Neural progenitor cell (in vitro differentiated cells): ENCODE data around the gene PRPH. TPM values are rescaled to one million over a fixed set of nuclear protein-coding genes. Genes with fewer than 3 reads are reported as not detected.

Source experiments
- DNase-seq: peaks from one replicate; pipeline ENCODE4 v3.0.0-alpha.2; 2016; ENCODE audit warnings: low spot score
- H2AFZ ChIP-seq: fragments of 200-600 bp; sonication (generic); replicated peaks from 2 replicates; pipeline ENCODE4 v1.6.1; 2016; ENCODE audit warnings: antibody characterized with exemption
- H3F3A ChIP-seq: fragments of 200-600 bp; sonication (generic); 2 replicates; pipeline ENCODE4 v1.6.1; 2016; ENCODE audit warnings: antibody characterized with exemption, low read depth
- H3K27ac ChIP-seq: fragments of 200-600 bp; sonication (generic); 2 replicates; pipeline ENCODE4 v1.5.1; 2016; ENCODE audit warnings: mild to moderate bottlenecking
- H3K27me3 ChIP-seq: fragments of 200-600 bp; sonication (generic); 2 replicates; pipeline ENCODE4 v1.6.1; 2016; ENCODE audit warnings: mild to moderate bottlenecking, moderate library complexity
- H3K36me3 ChIP-seq: fragments of 200-600 bp; sonication (generic); 2 replicates; pipeline ENCODE4 v1.5.1; 2016
- H3K4me1 ChIP-seq: fragments of 200-600 bp; sonication (generic); 2 replicates; pipeline ENCODE4 v1.6.1; 2016; ENCODE audit warnings: mixed run types
- H3K4me2 ChIP-seq: fragments of 200-600 bp; sonication (generic); 2 replicates; pipeline ENCODE4 v1.6.1; 2016
- H3K4me3 ChIP-seq: fragments of 200-600 bp; sonication (generic); 2 replicates; pipeline ENCODE4 v1.5.1; 2016
- H3K79me2 ChIP-seq: fragments of 200-600 bp; sonication (generic); 2 replicates; pipeline ENCODE4 v1.6.1; 2016; ENCODE audit warnings: low read depth
- H3K9ac ChIP-seq: fragments of 200-600 bp; sonication (generic); 2 replicates; pipeline ENCODE4 v1.6.1; 2016
- H3K9me3 ChIP-seq: fragments of 200-600 bp; sonication (generic); 2 replicates; pipeline ENCODE4 v1.5.1; 2016; ENCODE audit warnings: low read depth
- H4K20me1 ChIP-seq: fragments of 200-600 bp; sonication (generic); 2 replicates; pipeline ENCODE4 v1.6.1; 2016; ENCODE audit warnings: low read depth
- H3K27ac Mint-ChIP-seq: 3 replicates; pipeline ENCODE4 v1.8.0; 2021; ENCODE audit warnings: mixed read lengths
- H3K27me3 Mint-ChIP-seq: 2 replicates; pipeline ENCODE4 v1.8.0; 2022; ENCODE audit warnings: low read depth, mild to moderate bottlenecking, inconsistent platforms, moderate library complexity, mixed read lengths; ENCODE audit not compliant: insufficient read depth
- H3K36me3 Mint-ChIP-seq: 3 replicates; pipeline ENCODE4 v1.8.0; 2021; ENCODE audit warnings: mixed read lengths
- H3K4me1 Mint-ChIP-seq: 3 replicates; pipeline ENCODE4 v1.8.0; 2021; ENCODE audit warnings: mixed read lengths
- H3K4me3 Mint-ChIP-seq: 3 replicates; pipeline ENCODE4 v1.8.0; 2021; ENCODE audit warnings: mild to moderate bottlenecking, moderate library complexity, mixed read lengths
- H3K9me3 Mint-ChIP-seq: 3 replicates; pipeline ENCODE4 v1.8.0; 2020; ENCODE audit warnings: mixed read lengths
- EZH2 ChIP-seq: fragments of 200-600 bp; sonication (generic); IDR thresholded peaks from 2 replicates; pipeline ENCODE4 v1.6.1; 2017; ENCODE audit warnings: antibody characterized with exemption, mild to moderate bottlenecking, moderate library complexity
- EZH2phosphoT487 ChIP-seq: fragments of 200-600 bp; sonication (generic); IDR thresholded peaks from 2 replicates; pipeline ENCODE4 v1.6.1; 2017; ENCODE audit warnings: antibody characterized with exemption
- total RNA-seq: library from RNA; depleted of rRNA; stranded (reverse); fragments of >200 nt; gene quantifications from 2 replicates; pipeline ENCODE4 v1.2.3, GENCODE V29; 2015; ENCODE audit warnings: low replicate concordance
- TF ChIP-seq, protein P1 (sequence below): fragments of 200-600 bp; sonication (generic); IDR thresholded peaks from 2 replicates; pipeline ENCODE4 v1.5.1; 2017; ENCODE audit warnings: antibody characterized with exemption, mild to moderate bottlenecking

PRPH gene
- total RNA-seq, 1 donor from 2014 or later: not detected

DNA sequence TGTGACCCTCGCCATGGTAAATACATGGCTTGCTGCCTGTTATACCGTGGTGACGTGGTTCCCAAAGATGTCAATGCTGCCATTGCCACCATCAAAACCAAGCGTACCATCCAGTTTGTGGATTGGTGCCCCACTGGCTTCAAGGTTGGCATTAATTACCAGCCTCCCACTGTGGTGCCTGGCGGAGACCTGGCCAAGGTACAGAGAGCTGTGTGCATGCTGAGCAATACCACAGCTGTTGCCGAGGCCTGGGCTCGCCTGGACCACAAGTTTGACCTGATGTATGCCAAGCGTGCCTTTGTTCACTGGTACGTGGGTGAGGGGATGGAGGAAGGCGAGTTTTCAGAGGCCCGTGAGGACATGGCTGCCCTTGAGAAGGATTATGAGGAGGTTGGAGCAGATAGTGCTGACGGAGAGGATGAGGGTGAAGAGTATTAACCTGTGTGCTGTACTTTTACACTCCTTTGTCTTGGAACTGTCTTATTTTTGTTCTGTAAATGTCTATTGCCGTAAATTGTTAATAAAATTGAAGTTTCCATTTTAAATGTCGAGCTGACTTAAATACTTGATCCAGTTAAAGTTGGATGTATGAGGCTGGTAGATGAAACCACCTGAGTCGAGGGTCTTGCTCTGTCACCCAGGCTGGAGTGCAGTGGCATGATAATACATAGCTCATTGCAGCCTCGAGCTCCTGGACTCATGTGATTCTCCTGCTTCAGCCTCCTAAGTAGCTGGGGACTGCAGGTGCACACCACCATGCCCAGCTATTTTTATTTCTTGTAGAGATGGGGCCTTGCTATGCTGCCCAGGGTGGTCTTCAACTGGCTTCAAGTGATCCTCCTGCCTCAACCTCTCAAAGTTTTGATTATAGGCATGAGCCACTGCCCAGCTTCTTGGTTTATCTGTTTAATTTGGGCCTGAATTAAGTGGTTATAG is 21.9 kb upstream of the PRPH start:
- Histone ChIP-seq H3K4me3 (no peak overlapping the region), H3K4me2 (no peak overlapping the region), H3K79me2 (peaks cover 24% of the 10 kb centered on the region), H3K4me1 (peaks cover 10% of the 10 kb centered on the region), H2AFZ (no peak overlapping the region), H4K20me1 (peaks cover 43% of the 10 kb centered on the region), H3K36me3 (peaks cover 10% of the 10 kb centered on the region), H3K9ac (no peak overlapping the region), H3K27me3 (no peaks in the 10 kb centered on the region), H3K27ac (no peak overlapping the region), H3F3A (peaks cover 76% of the 10 kb centered on the region), H3K9me3 (no peaks in the 10 kb centered on the region)
- Mint-ChIP-seq H3K9me3 (no peaks in the 10 kb centered on the region), H3K4me1 (peaks cover 29% of the 10 kb centered on the region), H3K27me3 (peaks cover 6% of the 10 kb centered on the region), H3K27ac (peak overlapping the region; percentile 8), H3K4me3 (peak overlapping the region; percentile 24), H3K36me3 (peaks cover 24% of the 10 kb centered on the region)
- no peak for DNase-seq
- TF ChIP-seq EZH2phosphoT487 (no peak), EZH2 (no peak)

DNA sequence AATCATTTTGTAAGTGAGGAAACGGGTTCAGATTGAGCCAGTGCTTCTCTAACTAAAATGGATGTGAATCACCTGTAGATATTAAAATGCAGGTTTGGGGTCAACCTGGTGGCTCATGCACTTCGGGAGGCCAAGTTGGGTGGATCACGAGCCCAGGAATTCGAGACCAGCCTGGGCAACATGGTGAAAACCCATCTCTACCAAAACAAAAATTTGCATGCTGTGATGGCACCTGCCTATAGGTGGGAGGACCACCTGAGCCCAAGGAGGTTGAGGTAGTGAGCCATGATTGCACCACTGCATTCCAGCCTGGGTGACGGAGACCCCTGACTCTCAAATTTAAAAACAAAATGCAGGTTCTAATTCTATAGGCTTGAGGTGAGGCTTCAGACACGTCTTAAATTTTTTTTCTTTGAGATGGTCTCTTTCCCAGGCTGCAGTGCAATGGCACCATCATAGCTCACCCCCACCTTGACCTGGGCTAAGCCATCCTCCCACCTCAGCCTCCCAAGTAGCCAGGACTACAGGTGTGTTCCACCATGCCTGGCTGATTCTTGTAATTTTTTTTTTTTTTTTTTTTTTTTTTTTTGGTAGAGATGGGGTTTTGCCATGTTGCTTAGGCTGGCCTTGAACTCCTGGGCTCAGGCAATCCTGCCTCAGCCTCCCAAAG is 21.1 kb upstream of the PRPH start:
- no peak overlapping the region for H2AFZ ChIP-seq
- DNase-seq: no peak
- peaks cover 16% of the 10 kb centered on the region for H3K79me2 ChIP-seq
- H3K4me3 ChIP-seq: no peak overlapping the region
- peaks cover 68% of the 10 kb centered on the region for H3F3A ChIP-seq
- no peak overlapping the region for H3K4me2 ChIP-seq
- no peaks in the 10 kb centered on the region for H3K9me3 ChIP-seq
- H4K20me1 ChIP-seq: peaks cover 35% of the 10 kb centered on the region
- no peaks in the 10 kb centered on the region for H3K27me3 ChIP-seq
- H3K4me1 Mint-ChIP-seq: peaks cover 23% of the 10 kb centered on the region
- no peaks in the 10 kb centered on the region for H3K9me3 Mint-ChIP-seq
- no peak overlapping the region for H3K9ac ChIP-seq
- H3K27me3 Mint-ChIP-seq: peaks cover 6% of the 10 kb centered on the region
- H3K4me1 ChIP-seq: peaks cover 4% of the 10 kb centered on the region
- H3K27ac Mint-ChIP-seq: no peak overlapping the region
- H3K36me3 ChIP-seq: peaks cover 10% of the 10 kb centered on the region
- peaks cover 22% of the 10 kb centered on the region for H3K36me3 Mint-ChIP-seq
- H3K4me3 Mint-ChIP-seq: no peak overlapping the region
- no peak for TF ChIP-seq EZH2
- H3K27ac ChIP-seq: no peak overlapping the region

GRCh38 chr12:49274396-49275069 is 20.4 kb upstream of the PRPH start:
- Mint-ChIP-seq H3K9me3 (no peaks in the 10 kb centered on the region), H3K4me1 (peaks cover 22% of the 10 kb centered on the region), H3K27me3 (peaks cover 7% of the 10 kb centered on the region), H3K4me3 (no peak overlapping the region), H3K36me3 (peaks cover 17% of the 10 kb centered on the region), H3K27ac (no peak overlapping the region)
- Histone ChIP-seq H3K4me3 (no peak overlapping the region), H3K9me3 (no peaks in the 10 kb centered on the region), H3K27ac (no peak overlapping the region), H3K4me1 (no peaks in the 10 kb centered on the region), H3K36me3 (peaks cover 10% of the 10 kb centered on the region), H3K4me2 (no peak overlapping the region), H2AFZ (no peak overlapping the region), H3K79me2 (peaks cover 10% of the 10 kb centered on the region), H3K9ac (no peak overlapping the region), H4K20me1 (peaks cover 30% of the 10 kb centered on the region), H3F3A (peaks cover 64% of the 10 kb centered on the region), H3K27me3 (no peaks in the 10 kb centered on the region)
- TF ChIP-seq, protein P1, sequence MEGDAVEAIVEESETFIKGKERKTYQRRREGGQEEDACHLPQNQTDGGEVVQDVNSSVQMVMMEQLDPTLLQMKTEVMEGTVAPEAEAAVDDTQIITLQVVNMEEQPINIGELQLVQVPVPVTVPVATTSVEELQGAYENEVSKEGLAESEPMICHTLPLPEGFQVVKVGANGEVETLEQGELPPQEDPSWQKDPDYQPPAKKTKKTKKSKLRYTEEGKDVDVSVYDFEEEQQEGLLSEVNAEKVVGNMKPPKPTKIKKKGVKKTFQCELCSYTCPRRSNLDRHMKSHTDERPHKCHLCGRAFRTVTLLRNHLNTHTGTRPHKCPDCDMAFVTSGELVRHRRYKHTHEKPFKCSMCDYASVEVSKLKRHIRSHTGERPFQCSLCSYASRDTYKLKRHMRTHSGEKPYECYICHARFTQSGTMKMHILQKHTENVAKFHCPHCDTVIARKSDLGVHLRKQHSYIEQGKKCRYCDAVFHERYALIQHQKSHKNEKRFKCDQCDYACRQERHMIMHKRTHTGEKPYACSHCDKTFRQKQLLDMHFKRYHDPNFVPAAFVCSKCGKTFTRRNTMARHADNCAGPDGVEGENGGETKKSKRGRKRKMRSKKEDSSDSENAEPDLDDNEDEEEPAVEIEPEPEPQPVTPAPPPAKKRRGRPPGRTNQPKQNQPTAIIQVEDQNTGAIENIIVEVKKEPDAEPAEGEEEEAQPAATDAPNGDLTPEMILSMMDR: no peak
- TF ChIP-seq EZH2 (no peak), EZH2phosphoT487 (no peak)
- no peak for DNase-seq
